ENCODE measurements around the gene ANGPTL2. TPM values are rescaled to one million over a fixed set of nuclear protein-coding genes. Genes with fewer than 3 reads are reported as not detected.

Gene ANGPTL2
- total RNA-seq, 4 donors from 2014 or later: 10.2 to 65.3 (median 32.0) TPM

GRCh38 chr9:127168756-127169574, 46.5 kb upstream of the ANGPTL2 start:
- intact Hi-C loops (cut with DNase I; ENCODE audit: low total_unique reads): no loop called here
- no peak for TF ChIP-seq POLR2A (IDR thresholded peaks at IDR 0.05)
- no peak for TF ChIP-seq CTCF (IDR thresholded peaks at IDR 0.05)
- no peaks in the 10 kb centered on the region for H3K4me1 ChIP-seq
- no peaks in the 10 kb centered on the region for H3K27me3 ChIP-seq
- DNase-seq: peak in 1 of 2 donors; percentile 8
- H3K27ac ChIP-seq: no peak overlapping the region
- H3K4me3 ChIP-seq: no peak overlapping the region
- H3K9me3 ChIP-seq: no peaks in the 10 kb centered on the region
- no peaks in the 10 kb centered on the region for H3K36me3 ChIP-seq

- Histone ChIP-seq H3K36me3 (no peaks in the 10 kb centered on the region), H3K27me3 (no peaks in the 10 kb centered on the region), H3K27ac (no peak overlapping the region), H3K4me1 (no peaks in the 10 kb centered on the region), H3K4me3 (no peak overlapping the region), H3K9me3 (no peaks in the 10 kb centered on the region)
- TF ChIP-seq POLR2A (IDR thresholded peaks at IDR 0.05) (no peak), CTCF (IDR thresholded peaks at IDR 0.05) (no peak)
- intact Hi-C loops (cut with DNase I; ENCODE audit: low total_unique reads): no loop called here
- peak in 1 of 2 donors; percentile 3 for DNase-seq
Measured at GRCh38 chr9:127167560-127168326, 45.3 kb upstream of the ANGPTL2 start.

- DNase-seq: peak in 1 of 2 donors; percentile 10
- intact Hi-C loops (cut with DNase I; ENCODE audit: low total_unique reads): no loop called here
- TF ChIP-seq CTCF (IDR thresholded peaks at IDR 0.05) (no peak), POLR2A (IDR thresholded peaks at IDR 0.05) (no peak)
- Histone ChIP-seq H3K27ac (no peak overlapping the region), H3K4me3 (no peak overlapping the region), H3K36me3 (no peaks in the 10 kb centered on the region), H3K27me3 (no peaks in the 10 kb centered on the region), H3K4me1 (no peaks in the 10 kb centered on the region), H3K9me3 (no peaks in the 10 kb centered on the region)
Measured at GRCh38 chr9:127166651-127167524, 44.5 kb upstream of the ANGPTL2 start.

- H3K4me1 ChIP-seq: no peaks in the 10 kb centered on the region
- intact Hi-C loops (cut with DNase I; ENCODE audit: low total_unique reads): no loop called here
- no peak for DNase-seq
- TF ChIP-seq CTCF (IDR thresholded peaks at IDR 0.05): no peak
- no peak for TF ChIP-seq POLR2A (IDR thresholded peaks at IDR 0.05)
- no peaks in the 10 kb centered on the region for H3K27me3 ChIP-seq
- H3K9me3 ChIP-seq: no peaks in the 10 kb centered on the region
- no peak overlapping the region for H3K27ac ChIP-seq
- no peak overlapping the region for H3K4me3 ChIP-seq
- no peaks in the 10 kb centered on the region for H3K36me3 ChIP-seq
Measured at GRCh38 chr9:127166111-127166510, 43.7 kb upstream of the ANGPTL2 start.

All from uterus (tissue), 4 donors.